ENCODE results near the gene FLRT2.

The FLRT2 gene

DNA sequence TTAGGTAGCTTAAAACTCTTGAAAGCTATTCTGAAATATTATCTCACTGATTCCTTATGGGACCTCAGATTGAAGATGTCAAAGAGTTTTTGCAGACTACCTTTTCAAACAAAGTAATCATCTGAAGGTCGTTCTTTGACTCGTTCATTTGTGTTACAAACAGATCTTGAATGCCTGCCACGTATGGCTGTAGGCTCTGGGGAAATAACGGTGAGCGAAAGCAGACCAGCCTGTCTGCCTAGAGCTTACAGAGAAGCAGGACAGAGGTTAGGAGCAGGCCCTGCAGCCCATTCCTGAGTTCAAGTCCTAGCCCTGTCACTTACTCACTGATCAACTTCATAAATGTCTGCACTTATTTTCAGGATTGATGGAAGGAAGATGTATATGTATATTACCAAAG lies 83.6 kb downstream of the FLRT2 start:
- no peak for DNase-seq (ENCODE audit: extremely low read depth, low read depth)
- TF ChIP-seq, protein P1, sequence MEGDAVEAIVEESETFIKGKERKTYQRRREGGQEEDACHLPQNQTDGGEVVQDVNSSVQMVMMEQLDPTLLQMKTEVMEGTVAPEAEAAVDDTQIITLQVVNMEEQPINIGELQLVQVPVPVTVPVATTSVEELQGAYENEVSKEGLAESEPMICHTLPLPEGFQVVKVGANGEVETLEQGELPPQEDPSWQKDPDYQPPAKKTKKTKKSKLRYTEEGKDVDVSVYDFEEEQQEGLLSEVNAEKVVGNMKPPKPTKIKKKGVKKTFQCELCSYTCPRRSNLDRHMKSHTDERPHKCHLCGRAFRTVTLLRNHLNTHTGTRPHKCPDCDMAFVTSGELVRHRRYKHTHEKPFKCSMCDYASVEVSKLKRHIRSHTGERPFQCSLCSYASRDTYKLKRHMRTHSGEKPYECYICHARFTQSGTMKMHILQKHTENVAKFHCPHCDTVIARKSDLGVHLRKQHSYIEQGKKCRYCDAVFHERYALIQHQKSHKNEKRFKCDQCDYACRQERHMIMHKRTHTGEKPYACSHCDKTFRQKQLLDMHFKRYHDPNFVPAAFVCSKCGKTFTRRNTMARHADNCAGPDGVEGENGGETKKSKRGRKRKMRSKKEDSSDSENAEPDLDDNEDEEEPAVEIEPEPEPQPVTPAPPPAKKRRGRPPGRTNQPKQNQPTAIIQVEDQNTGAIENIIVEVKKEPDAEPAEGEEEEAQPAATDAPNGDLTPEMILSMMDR (IDR thresholded peaks at IDR 0.05; ENCODE audit: low read depth, low read length, missing control alignments): no peak
- no peak overlapping the region for H3K4me3 ChIP-seq (replicated peaks; ENCODE audit: low read depth, low read length)

DNA sequence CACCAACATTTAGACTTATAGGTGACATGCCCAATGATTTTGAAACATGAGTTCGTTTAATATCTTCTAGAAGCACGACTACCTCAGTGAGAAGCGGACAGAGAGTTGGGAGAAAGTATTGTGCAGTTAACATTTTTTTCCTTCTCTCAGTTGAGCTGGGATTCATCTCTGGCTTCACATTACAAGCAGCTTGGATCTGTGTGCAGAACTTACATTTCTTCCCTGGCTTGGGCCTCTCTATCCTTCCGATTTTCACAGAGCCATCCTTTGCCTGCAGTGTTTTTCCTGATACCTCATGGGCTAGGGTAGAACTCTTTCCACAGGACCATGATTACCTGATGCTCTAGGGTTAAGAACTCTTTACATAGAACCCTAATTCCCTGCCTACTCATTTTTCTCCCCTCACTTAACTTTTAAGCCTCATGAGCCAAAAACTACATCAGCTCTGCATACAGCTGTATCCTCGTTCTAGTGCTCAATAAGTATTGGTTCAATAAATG lies 86.5 kb downstream of the FLRT2 start:
- H3K4me3 ChIP-seq (replicated peaks; ENCODE audit: low read depth, low read length): no peak overlapping the region
- no peak for DNase-seq (ENCODE audit: extremely low read depth, low read depth)
- TF ChIP-seq, protein P1 (IDR thresholded peaks at IDR 0.05; ENCODE audit: low read depth, low read length, missing control alignments): no peak

DNA sequence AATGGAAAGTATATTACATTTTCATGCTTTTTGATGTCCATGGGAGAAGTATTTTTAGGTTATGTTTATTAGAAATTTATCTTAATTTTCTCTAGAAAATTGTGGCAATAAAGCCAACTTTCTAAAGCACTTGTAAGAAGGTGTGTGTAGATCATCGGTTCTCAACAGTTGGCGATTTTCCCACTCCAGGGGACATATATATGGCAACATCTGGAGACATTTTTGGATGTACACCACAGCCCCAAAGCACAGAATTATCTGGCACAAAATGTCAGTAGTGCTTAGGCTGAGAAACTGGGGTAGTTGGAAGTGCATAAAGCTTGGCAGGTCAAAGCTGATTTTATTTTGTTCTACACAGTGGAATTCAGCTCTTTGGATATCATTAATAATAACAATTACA lies 86.9 kb downstream of the FLRT2 start:
- H3K4me3 ChIP-seq (replicated peaks; ENCODE audit: low read depth, low read length): no peak overlapping the region
- DNase-seq (ENCODE audit: extremely low read depth, low read depth): no peak
- TF ChIP-seq, protein P1 (IDR thresholded peaks at IDR 0.05; ENCODE audit: low read depth, low read length, missing control alignments): no peak

DNA sequence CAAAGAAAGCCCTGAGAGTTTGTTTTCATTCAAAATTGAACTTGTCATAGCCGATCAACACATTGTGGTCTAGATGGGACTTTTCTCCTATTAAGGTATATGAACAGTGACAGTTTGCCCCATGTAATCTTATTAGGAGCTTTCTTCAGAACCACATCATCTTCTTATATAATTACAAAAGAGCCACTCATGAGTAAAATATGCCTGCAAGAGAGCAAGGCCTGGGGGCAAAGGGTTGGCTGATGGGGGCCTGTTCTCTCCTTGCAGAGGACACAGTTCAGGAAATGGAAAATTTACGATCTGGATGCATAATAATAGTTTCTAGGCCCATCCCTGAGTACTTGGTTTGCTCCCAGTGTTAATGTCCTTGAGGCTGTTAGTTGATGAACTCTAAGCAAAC lies 87.8 kb downstream of the FLRT2 start:
- no peak for DNase-seq (ENCODE audit: extremely low read depth, low read depth)
- TF ChIP-seq, protein P1 (IDR thresholded peaks at IDR 0.05; ENCODE audit: low read depth, low read length, missing control alignments): no peak
- H3K4me3 ChIP-seq (replicated peaks; ENCODE audit: low read depth, low read length): no peak overlapping the region

DNA sequence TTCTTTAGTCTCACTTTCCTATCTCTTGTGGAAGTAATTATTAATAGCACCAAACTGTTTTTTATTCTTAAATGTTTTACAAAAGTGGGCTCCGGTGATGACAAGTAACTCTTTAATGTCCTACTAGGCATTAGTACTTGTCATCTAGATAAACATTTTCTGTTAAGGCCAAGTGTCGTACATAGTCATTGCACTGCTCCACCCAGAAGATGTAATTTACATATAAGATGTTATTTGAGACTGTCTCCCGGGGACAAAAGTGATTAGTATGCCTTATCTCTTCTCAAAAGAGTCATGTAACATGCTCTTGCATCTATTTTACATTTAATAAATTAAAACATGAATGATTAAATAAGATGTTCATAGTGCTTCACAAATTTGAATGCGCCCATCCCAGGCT lies 88.4 kb downstream of the FLRT2 start:
- no peak overlapping the region for H3K4me3 ChIP-seq (replicated peaks; ENCODE audit: low read depth, low read length)
- TF ChIP-seq, protein P1 (IDR thresholded peaks at IDR 0.05; ENCODE audit: low read depth, low read length, missing control alignments): no peak
- no peak for DNase-seq (ENCODE audit: extremely low read depth, low read depth)

DNA sequence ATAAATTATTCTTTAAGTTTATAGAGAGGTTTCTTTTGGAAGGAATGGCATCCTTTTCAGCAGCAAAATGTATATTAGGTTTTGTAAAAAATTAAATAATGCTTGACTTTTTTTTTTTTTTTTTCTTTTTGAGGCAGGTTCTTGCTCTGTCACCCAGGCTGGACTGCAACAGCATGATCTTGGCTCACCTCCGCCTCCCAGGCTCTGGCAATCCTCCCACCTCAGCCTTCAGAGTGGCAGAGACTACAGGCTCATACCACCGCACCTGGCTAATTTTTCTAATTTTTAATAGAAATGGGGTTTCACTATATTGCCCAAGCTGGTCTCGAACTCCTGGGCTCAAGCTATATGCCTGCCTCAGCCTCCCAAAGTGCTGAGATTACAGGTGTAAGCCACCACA lies 89.0 kb downstream of the FLRT2 start:
- H3K4me3 ChIP-seq (replicated peaks; ENCODE audit: low read depth, low read length): no peak overlapping the region
- no peak for DNase-seq (ENCODE audit: extremely low read depth, low read depth)
- TF ChIP-seq, protein P1 (IDR thresholded peaks at IDR 0.05; ENCODE audit: low read depth, low read length, missing control alignments): no peak

DNA sequence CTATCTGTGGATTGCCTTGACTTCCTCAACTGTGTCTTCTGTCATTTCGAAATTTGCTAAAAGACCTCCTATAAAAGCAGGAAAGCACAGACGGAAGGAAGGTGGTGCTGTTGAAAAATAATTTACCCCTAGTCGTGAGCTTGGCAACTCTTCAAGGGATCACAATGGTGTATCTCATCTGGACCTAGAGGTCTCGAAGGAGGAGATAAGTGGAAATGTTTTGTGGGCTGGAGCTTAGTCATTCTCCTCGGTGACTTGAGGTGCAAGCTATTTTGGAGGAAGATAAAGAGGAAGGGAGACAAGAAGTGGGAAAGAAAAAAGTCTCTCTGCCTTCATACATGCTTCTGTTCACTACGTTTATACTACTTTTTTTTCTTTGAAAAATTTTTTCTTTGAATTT lies 89.9 kb downstream of the FLRT2 start:
- DNase-seq (ENCODE audit: extremely low read depth, low read depth): no peak
- no peak overlapping the region for H3K4me3 ChIP-seq (replicated peaks; ENCODE audit: low read depth, low read length)
- TF ChIP-seq, protein P1 (IDR thresholded peaks at IDR 0.05; ENCODE audit: low read depth, low read length, missing control alignments): no peak

All from HFF-Myc (cell line).